Naive thymus-derived CD4-positive, alpha-beta T cell (primary cell): ENCODE data around the gene EIF3F. TPM values are rescaled to one million over a fixed set of nuclear protein-coding genes. Genes with fewer than 3 reads are reported as not detected.
"Not testable (repeated sequence)": the region's sequence is repeated elsewhere in the genome, so short reads cannot be mapped to it uniquely, and the experiment has no call there.

Experiments
- ATAC-seq: fragments of 150-1000 bp; cut with Tn5 transposase; 2 replicates; pipeline ENCODE4 v1.10.0; 2021; ENCODE audit warnings: mild to moderate bottlenecking, moderate library complexity
- CTCF ChIA-PET: fragments of 350-600 bp; sonication (Branson Sonifier 250); formaldehyde crosslinking; loops from one replicate; lab custom pipeline; 2021; ENCODE audit warnings: antibody characterized with exemption; lab: Charles Lee
- POLR2A ChIA-PET: fragments of 350-600 bp; sonication (Branson Sonifier 250); formaldehyde crosslinking; loops from one replicate; lab custom pipeline; 2021; ENCODE audit warnings: antibody characterized with exemption, inconsistent platforms; lab: Charles Lee
- DNase-seq, 9 donors: peaks; one replicate each; pipeline versions ENCODE4 v3.0.0 to v3.0.0-alpha.2; 2020 to 2022; ENCODE audit warnings: mixed read lengths in 1 of 9
- H3K27ac ChIP-seq: one replicate; pipeline ENCODE4 v1.7.0; 2013; ENCODE audit warnings: mild to moderate bottlenecking, low read depth, low read length, moderate library complexity
- H3K27me3 ChIP-seq, 2 donors: one replicate each; pipeline ENCODE4 v1.7.0; 2013; ENCODE audit warnings: low read length in 2 of 2, mild to moderate bottlenecking in 2 of 2, moderate library complexity in 2 of 2; ENCODE audit not compliant: control insufficient read depth in 2 of 2, insufficient read depth in 2 of 2
- H3K36me3 ChIP-seq, 3 experiments: 1 replicate in 2 of 3; 2 replicates in 1 of 3; pipeline ENCODE4 v1.7.0; 2013; ENCODE audit warnings: low read length in 3 of 3, mild to moderate bottlenecking in 3 of 3, moderate library complexity in 1 of 3; ENCODE audit not compliant: insufficient read depth in 3 of 3, control insufficient read depth in 2 of 3
- H3K4me1 ChIP-seq, 2 donors: one replicate each; pipeline ENCODE4 v1.7.0; 2013; ENCODE audit warnings: low read length in 2 of 2, mild to moderate bottlenecking in 2 of 2, moderate library complexity in 1 of 2; ENCODE audit not compliant: control insufficient read depth in 2 of 2, insufficient read depth in 2 of 2
- H3K4me3 ChIP-seq: 2 replicates; pipeline ENCODE4 v1.7.0; 2013; ENCODE audit warnings: mild to moderate bottlenecking, low read length
- H3K9me3 ChIP-seq, 3 experiments: 1 replicate in 2 of 3; 2 replicates in 1 of 3; pipeline ENCODE4 v1.7.0; 2013; ENCODE audit warnings: low read length in 3 of 3; ENCODE audit not compliant: control insufficient read depth in 2 of 3
- H3K27ac Mint-ChIP-seq, 9 donors: one replicate each; pipeline ENCODE4 v1.8.0; 2020 to 2022; ENCODE audit warnings: mixed read lengths in 9 of 9, mild to moderate bottlenecking in 8 of 9, moderate library complexity in 5 of 9, inconsistent platforms in 2 of 9
- H3K27me3 Mint-ChIP-seq, 5 donors: one replicate each; pipeline ENCODE4 v1.8.0; 2021 to 2022; ENCODE audit warnings: mixed read lengths in 5 of 5, mild to moderate bottlenecking in 1 of 5
- H3K36me3 Mint-ChIP-seq, 5 donors: one replicate each; pipeline ENCODE4 v1.8.0; 2020 to 2022; ENCODE audit warnings: mixed read lengths in 5 of 5, mild to moderate bottlenecking in 3 of 5, inconsistent platforms in 1 of 5
- H3K4me1 Mint-ChIP-seq, 7 donors: one replicate each; pipeline ENCODE4 v1.8.0; 2020 to 2022; ENCODE audit warnings: mixed read lengths in 7 of 7, mild to moderate bottlenecking in 3 of 7, inconsistent platforms in 1 of 7
- H3K4me3 Mint-ChIP-seq, 10 donors: one replicate each; pipeline ENCODE4 v1.8.0; 2020 to 2022; ENCODE audit warnings: mild to moderate bottlenecking in 10 of 10, mixed read lengths in 10 of 10, moderate library complexity in 6 of 10, inconsistent platforms in 2 of 10
- H3K9me3 Mint-ChIP-seq, 11 donors: one replicate each; pipeline ENCODE4 v1.8.0; 2020 to 2022; ENCODE audit warnings: mixed read lengths in 11 of 11, mild to moderate bottlenecking in 4 of 11, inconsistent platforms in 1 of 11, moderate library complexity in 1 of 11
- intact Hi-C, 2 donors: fragments of 100-400 bp; cut with micrococcal nuclease; formaldehyde crosslinking; loops; one replicate each; pipeline ENCODE4 v1.15.1; 2023
- polyA plus RNA-seq, 2 donors: library from polyadenylated mRNA; unstranded; fragments of 300-500 nt; fragmentation: Illumina TruSeq; gene quantifications; one replicate each; pipeline ENCODE4 v1.2.3, GENCODE V29; 2021
- total RNA-seq, 6 experiments: library from RNA in 5 of 6; stranded (reverse) in 5 of 6; gene quantifications; 1 replicate in 5 of 6; 2 replicates in 1 of 6; pipeline ENCODE4 v1.2.3 and lab custom pipeline; 2021 to 2026

Gene EIF3F
- total and polyA plus RNA-seq, 7 experiments from 2014 or later, result 222 to 555 (median 358) TPM

DNA sequence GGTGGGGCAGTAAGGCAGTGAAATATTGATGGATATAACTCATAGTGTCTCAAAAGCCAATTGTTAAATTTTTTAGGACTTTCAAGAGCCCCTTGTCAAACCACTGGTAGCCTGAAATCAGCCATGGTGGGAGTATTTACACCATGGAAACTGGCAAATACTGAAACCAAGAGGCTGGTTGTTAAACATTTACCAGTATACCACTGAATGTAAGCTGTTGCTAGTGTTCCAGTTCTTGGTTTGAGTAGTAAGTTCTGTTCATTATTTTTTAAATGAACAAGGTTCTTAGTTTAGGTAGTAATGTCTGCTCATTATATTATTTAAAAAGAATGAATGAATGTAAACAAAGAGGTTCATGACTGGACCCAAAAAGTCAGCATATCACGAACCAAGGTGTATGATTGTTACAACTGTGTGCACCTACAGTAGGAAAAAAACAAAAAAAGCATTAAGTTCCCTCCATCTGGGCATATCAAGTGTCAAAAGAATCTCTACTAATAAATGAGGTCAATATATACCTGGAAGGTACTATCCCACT lies 4.5 kb upstream of the EIF3F start:
- no peak for ATAC-seq
- Histone ChIP-seq H3K4me1 (peaks cover 4 to 11% of the 10 kb centered on the region in 2 donors), H3K9me3 (no peaks in the 10 kb centered on the region), H3K27me3 (no peaks in the 10 kb centered on the region), H3K4me3 (no peak overlapping the region), H3K36me3 (peaks cover 0 to 4% (median 0%) of the 10 kb centered on the region in 3 experiments), H3K27ac (no peak overlapping the region)
- no peaks in the 10 kb centered on the region for H3K36me3 Mint-ChIP-seq
- CTCF ChIA-PET, result no interaction called here
- peaks cover 7 to 25% (median 15%) of the 10 kb centered on the region in 7 donors for H3K4me1 Mint-ChIP-seq
- no peak overlapping the region for H3K4me3 Mint-ChIP-seq
- no peaks in the 10 kb centered on the region for H3K9me3 Mint-ChIP-seq
- no peak for DNase-seq
- no peaks in the 10 kb centered on the region for H3K27me3 Mint-ChIP-seq
- intact Hi-C loops, result loop anchor here (10.0 kb wide), 2 partner anchors 288 to 1748 kb away; partner anchors contain the start of genes CNGA4 (in 1 of the 2) and FHIP1B (in 1 of the 2)
- no peak overlapping the region for H3K27ac Mint-ChIP-seq
- POLR2A ChIA-PET, result no interaction called here

DNA sequence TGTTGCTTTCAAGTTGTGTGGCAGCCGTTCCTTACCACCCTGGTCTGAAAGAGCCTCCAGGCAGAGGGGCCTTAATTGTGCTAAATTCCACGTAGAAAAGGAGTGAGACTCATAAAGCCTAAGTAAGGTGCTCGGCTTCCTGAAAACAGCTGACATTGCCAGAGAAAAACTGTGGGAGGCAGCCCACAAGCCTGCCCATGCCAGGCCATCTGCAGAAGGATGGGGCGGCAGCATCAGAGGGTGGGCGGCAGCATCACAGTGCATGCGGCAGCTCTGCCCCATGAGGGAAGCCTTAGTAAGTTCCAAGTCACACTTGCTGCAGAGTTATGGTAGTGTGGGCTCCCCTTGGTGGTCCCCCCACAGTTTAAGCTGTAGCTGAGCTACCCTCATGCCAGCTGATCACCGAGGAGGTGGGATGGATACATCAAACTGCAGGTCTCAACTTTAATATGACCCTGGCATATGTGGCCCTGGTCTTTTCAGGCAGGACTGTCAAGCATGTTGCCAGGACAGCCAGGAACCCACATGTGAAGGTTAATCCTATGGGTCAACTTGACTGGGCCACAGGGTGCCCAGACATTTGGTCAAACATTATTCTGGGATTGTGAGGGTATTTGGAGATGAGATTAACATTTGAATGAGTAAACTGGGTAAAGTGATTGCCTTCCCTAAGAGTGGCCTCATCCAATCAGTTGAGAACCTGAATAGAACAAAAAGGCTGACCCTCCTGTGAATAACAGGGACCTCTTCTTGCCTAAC lies 3.1 kb upstream of the EIF3F start:
- Mint-ChIP-seq H3K4me3 (peak overlapping the region in 1 of 10 donors; percentile 29), H3K9me3 (no peaks in the 10 kb centered on the region), H3K27me3 (no peaks in the 10 kb centered on the region), H3K4me1 (peaks cover 16 to 38% (median 27%) of the 10 kb centered on the region in 7 donors), H3K36me3 (peaks cover 0 to 3% (median 0%) of the 10 kb centered on the region in 5 donors), H3K27ac (no peak overlapping the region)
- Histone ChIP-seq H3K4me1 (peaks cover 17 to 25% of the 10 kb centered on the region in 2 donors), H3K36me3 (peaks cover 0 to 10% (median 0%) of the 10 kb centered on the region in 3 experiments), H3K9me3 (no peaks in the 10 kb centered on the region), H3K27ac (no peak overlapping the region), H3K27me3 (no peaks in the 10 kb centered on the region), H3K4me3 (no peak overlapping the region)
- intact Hi-C loops, result loop anchor here (10.0 kb wide), 2 partner anchors 289 to 1749 kb away; partner anchors contain the start of genes CNGA4 (in 1 of the 2) and FHIP1B (in 1 of the 2)
- CTCF ChIA-PET, result interaction anchor here (1.0 kb wide), 1 partner anchor 91 kb away, joined by 3 read pairs; no protein-coding TSS in a partner anchor
- POLR2A ChIA-PET, result no interaction called here
- ATAC-seq, result no peak
- DNase-seq, result no peak

DNA sequence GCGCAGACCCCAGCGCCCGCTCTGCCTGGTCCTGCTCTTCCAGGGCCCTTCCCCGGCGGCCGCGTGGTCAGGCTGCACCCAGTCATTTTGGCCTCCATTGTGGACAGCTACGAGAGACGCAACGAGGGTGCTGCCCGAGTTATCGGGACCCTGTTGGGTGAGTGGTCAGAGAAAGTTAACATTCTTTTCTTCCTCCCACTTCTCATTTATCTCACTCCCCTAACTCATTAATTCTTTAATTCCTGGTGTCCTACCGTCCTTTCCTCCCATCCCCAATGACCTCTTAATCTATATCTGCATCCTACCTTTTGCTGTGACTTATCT lies 385 bp downstream of the EIF3F start:
- Mint-ChIP-seq H3K36me3 (peaks cover 0 to 21% (median 10%) of the 10 kb centered on the region in 5 donors), H3K4me3 (peak overlapping the region; percentile 85 to 99 (median 92)), H3K27ac (peak overlapping the region; percentile 77 to 100 (median 96)), H3K4me1 (peaks cover 29 to 66% (median 49%) of the 10 kb centered on the region in 7 donors)
- H3K27me3 Mint-ChIP-seq, DNase-seq, H3K9me3 ChIP-seq, H3K9me3 Mint-ChIP-seq, H3K27me3 ChIP-seq: not testable (repeated sequence)
- ChIA-PET POLR2A (interaction anchor here (1.0 to 2.1 kb wide), 5 partner anchors 7 to 695 kb away, joined by 4 to 9 read pairs (median 6); partner anchors contain the start of genes RPL27A and TRIM66), CTCF (interaction anchor here (0.8 to 2.0 kb wide), 5 partner anchors 19 to 112 kb away, joined by 3 to 25 read pairs (median 3); no protein-coding TSS in a partner anchor)
- Histone ChIP-seq H3K4me1 (peaks cover 20 to 31% of the 10 kb centered on the region in 2 donors), H3K36me3 (peaks cover 0 to 29% (median 6%) of the 10 kb centered on the region in 3 experiments), H3K4me3 (peak overlapping the region; percentile 70), H3K27ac (peak overlapping the region; percentile 78)
- intact Hi-C loops, result loop anchor here (1.0 to 10.0 kb wide), 15 partner anchors 31 to 1753 kb away; partner anchors contain the start of genes FHIP1B (in 2 of the 2), PPFIBP2 (in 2 of the 2), RPL27A (in 2 of the 2) and TRIM66 (in 2 of the 2)
- ATAC-seq, result peak; percentile 13

DNA sequence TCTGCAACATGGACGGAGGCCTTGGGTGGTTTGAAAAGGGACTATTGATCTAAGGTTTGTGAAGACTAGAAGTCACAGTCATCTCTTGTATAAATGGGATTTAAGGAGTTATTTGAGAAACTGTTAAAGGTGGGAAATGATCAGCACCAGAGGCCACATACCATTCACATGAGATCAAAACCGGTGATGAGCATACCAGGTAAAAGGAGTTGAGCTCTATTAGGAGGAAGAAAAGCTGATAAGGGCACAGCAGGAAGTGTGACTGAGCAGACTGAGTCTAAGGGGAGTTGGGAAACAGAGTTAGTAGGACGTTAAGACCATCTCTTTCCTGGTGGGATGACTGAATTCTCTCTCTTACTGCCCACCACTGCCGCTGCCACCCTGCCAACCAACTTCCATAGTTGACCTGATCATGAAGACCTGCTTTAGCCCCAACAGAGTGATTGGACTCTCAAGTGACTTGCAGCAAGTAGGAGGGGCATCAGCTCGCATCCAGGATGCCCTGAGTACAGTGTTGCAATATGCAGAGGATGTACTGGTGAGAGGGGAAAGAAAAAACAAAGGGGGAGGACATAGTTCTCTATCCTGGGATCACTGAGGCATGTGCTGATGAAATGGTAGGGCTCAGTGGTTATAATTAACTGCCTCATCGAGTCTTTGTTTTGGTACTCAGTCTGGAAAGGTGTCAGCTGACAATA lies 7.6 kb downstream of the EIF3F start:
- Mint-ChIP-seq H3K27me3 (no peaks in the 10 kb centered on the region), H3K27ac (peak overlapping the region in 2 of 9 donors; percentile 46 to 56), H3K4me3 (no peak overlapping the region), H3K9me3 (no peaks in the 10 kb centered on the region), H3K4me1 (peaks cover 7 to 37% (median 26%) of the 10 kb centered on the region in 7 donors), H3K36me3 (peaks cover 4 to 82% (median 50%) of the 10 kb centered on the region in 5 donors)
- Histone ChIP-seq H3K27me3 (no peaks in the 10 kb centered on the region), H3K4me3 (no peak overlapping the region), H3K4me1 (no peaks in the 10 kb centered on the region), H3K36me3 (peaks cover 45 to 84% (median 48%) of the 10 kb centered on the region in 3 experiments), H3K9me3 (no peaks in the 10 kb centered on the region), H3K27ac (no peak overlapping the region)
- ATAC-seq (no peak), DNase-seq (no peak)
- intact Hi-C loops, result no loop called here
- POLR2A ChIA-PET, result interaction anchor here (1.2 kb wide), 1 partner anchor 8 kb away, joined by 4 read pairs; the partner anchor contains the start of gene EIF3F
- CTCF ChIA-PET, result no interaction called here

DNA sequence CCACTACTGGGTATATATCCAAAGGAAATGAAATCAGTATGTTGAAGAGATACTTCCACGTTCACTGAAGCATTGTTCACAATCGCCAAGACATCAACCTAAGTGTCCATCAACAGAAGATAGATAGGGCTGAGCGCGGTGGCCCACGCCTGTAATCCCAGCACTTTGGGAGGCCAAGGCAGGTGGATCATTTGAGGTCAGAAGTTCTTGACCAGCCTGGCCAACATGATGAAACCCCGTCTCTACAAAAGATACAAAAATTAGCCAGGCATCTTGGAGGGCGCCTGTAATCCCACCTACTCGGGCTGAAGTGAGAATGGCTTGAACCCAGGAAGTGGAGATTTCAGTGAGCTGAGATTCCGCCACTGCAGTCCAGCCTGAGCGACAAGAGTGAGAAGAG lies 12.7 kb downstream of the EIF3F start:
- Mint-ChIP-seq H3K36me3 (peaks cover 4 to 50% (median 33%) of the 10 kb centered on the region in 5 donors), H3K9me3 (no peaks in the 10 kb centered on the region), H3K4me1 (peaks cover 0 to 12% (median under 1%) of the 10 kb centered on the region in 7 donors), H3K4me3 (no peak overlapping the region), H3K27me3 (no peaks in the 10 kb centered on the region), H3K27ac (no peak overlapping the region)
- intact Hi-C loops, result loop anchor here in 1 of 2 donors (10.0 kb wide), 1 partner anchor 265 kb away; the partner anchor contains the start of gene LMO1
- no peak for ATAC-seq
- Histone ChIP-seq H3K4me1 (no peaks in the 10 kb centered on the region), H3K27me3 (no peaks in the 10 kb centered on the region), H3K36me3 (peaks cover 26 to 53% (median 28%) of the 10 kb centered on the region in 3 experiments), H3K4me3 (no peak overlapping the region), H3K27ac (no peak overlapping the region), H3K9me3 (no peaks in the 10 kb centered on the region)
- DNase-seq, result no peak
- POLR2A ChIA-PET, result interaction anchor here (0.6 kb wide), 1 partner anchor 1561 kb away, joined by 3 read pairs; no protein-coding TSS in a partner anchor
- CTCF ChIA-PET, result interaction anchor here (0.7 kb wide), 1 partner anchor 100 kb away, joined by 3 read pairs; no protein-coding TSS in a partner anchor

DNA sequence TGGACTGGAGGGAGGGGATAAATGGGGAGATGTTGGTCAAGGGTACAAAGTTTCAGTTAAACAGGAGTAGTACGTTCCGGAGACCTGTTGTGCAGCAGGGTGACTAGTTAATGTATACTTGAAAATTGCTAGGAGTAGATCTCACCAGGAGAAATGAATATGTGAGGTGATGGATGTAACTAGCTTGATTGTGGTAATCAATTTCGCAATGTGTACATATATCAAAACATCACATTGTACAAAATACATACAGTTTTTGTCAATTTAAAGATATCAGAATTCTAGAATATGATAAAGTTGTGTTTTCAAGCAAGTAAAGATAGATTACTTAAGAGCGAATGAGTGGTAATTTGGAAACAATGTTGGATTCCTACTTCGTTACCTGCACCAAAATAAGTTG lies 13.3 kb downstream of the EIF3F start:
- Mint-ChIP-seq H3K27me3 (no peaks in the 10 kb centered on the region), H3K9me3 (no peaks in the 10 kb centered on the region), H3K4me1 (peaks cover 0 to 6% (median 0%) of the 10 kb centered on the region in 7 donors), H3K4me3 (no peak overlapping the region), H3K36me3 (peaks cover 1 to 46% (median 30%) of the 10 kb centered on the region in 5 donors), H3K27ac (peak overlapping the region in 1 of 9 donors; percentile 19)
- ChIA-PET POLR2A (no interaction called here), CTCF (no interaction called here)
- Histone ChIP-seq H3K27ac (no peak overlapping the region), H3K4me3 (no peak overlapping the region), H3K27me3 (no peaks in the 10 kb centered on the region), H3K4me1 (no peaks in the 10 kb centered on the region), H3K36me3 (peaks cover 22 to 47% (median 25%) of the 10 kb centered on the region in 3 experiments), H3K9me3 (no peaks in the 10 kb centered on the region)
- DNase-seq, result no peak
- intact Hi-C loops, result loop anchor here in 1 of 2 donors (10.0 kb wide), 1 partner anchor 264 kb away; the partner anchor contains the start of gene LMO1
- no peak for ATAC-seq
